ENCODE data around the gene TOPBP1.

DNA sequence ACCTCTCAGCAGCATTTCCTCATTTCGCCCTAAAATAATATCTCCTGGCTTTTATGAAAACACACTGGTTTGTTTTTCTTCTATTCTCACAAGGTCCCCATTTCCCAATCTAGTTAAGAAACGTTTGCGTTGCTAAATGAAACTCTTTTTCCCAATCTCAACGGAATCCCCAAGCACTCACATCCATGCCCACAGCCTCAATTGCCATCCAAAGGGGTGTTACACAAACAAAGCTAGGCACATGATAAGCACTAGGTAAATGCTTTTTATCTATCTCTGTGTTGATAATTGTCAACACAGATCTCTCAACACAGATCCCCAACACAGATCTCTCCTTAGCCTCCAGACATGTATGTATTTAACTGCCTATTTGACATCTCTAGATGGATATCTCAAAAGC, 49.3 kb upstream of the TOPBP1 start:
- TF ChIP-seq, protein P1, sequence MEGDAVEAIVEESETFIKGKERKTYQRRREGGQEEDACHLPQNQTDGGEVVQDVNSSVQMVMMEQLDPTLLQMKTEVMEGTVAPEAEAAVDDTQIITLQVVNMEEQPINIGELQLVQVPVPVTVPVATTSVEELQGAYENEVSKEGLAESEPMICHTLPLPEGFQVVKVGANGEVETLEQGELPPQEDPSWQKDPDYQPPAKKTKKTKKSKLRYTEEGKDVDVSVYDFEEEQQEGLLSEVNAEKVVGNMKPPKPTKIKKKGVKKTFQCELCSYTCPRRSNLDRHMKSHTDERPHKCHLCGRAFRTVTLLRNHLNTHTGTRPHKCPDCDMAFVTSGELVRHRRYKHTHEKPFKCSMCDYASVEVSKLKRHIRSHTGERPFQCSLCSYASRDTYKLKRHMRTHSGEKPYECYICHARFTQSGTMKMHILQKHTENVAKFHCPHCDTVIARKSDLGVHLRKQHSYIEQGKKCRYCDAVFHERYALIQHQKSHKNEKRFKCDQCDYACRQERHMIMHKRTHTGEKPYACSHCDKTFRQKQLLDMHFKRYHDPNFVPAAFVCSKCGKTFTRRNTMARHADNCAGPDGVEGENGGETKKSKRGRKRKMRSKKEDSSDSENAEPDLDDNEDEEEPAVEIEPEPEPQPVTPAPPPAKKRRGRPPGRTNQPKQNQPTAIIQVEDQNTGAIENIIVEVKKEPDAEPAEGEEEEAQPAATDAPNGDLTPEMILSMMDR (IDR thresholded peaks at IDR 0.05; ENCODE audit: insufficient read depth, low read length, poor library complexity, severe bottlenecking) = no peak
- no peak for TF ChIP-seq EZH2phosphoT487 (conservative IDR thresholded peaks at IDR 0.05; ENCODE audit: low read length)

Data from SU-DHL-6 (cell line).